GM23248 (cell line): Measurements from ENCODE around the gene LANCL3. TPM values are rescaled to one million over a fixed set of nuclear protein-coding genes. Genes with fewer than 3 reads are reported as not detected.
"Not testable (repeated sequence)": the region's sequence is repeated elsewhere in the genome, so short reads cannot be mapped to it uniquely, and the experiment has no call there.

Experiments
- DNase-seq: peaks from one replicate; pipeline ENCODE4 v3.0.0-alpha.2; 2015
- H2AFZ ChIP-seq: fragments of 200-600 bp; sonication (generic); 2 replicates; pipeline ENCODE4 v1.6.1; 2016; ENCODE audit warnings: antibody characterized with exemption
- H3F3A ChIP-seq: fragments of 200-600 bp; sonication (generic); 2 replicates; pipeline ENCODE4 v1.6.1; 2016; ENCODE audit warnings: mild to moderate bottlenecking, antibody characterized with exemption, mixed run types; ENCODE audit not compliant: insufficient read depth
- H3K27ac ChIP-seq: fragments of 200-600 bp; sonication (generic); 2 replicates; pipeline ENCODE4 v1.5.1; 2016; ENCODE audit warnings: mild to moderate bottlenecking
- H3K27me3 ChIP-seq: fragments of 200-600 bp; sonication (generic); replicated peaks from 2 replicates; pipeline ENCODE4 v1.6.1; 2016; ENCODE audit warnings: mild to moderate bottlenecking; ENCODE audit not compliant: insufficient read depth
- H3K36me3 ChIP-seq: fragments of 200-600 bp; sonication (generic); 2 replicates; pipeline ENCODE4 v1.6.1; 2016; ENCODE audit warnings: low read depth, mild to moderate bottlenecking
- H3K4me1 ChIP-seq: fragments of 200-600 bp; sonication (generic); 2 replicates; pipeline ENCODE4 v1.6.1; 2016; ENCODE audit warnings: mild to moderate bottlenecking; ENCODE audit not compliant: insufficient read depth
- H3K4me2 ChIP-seq: fragments of 200-600 bp; sonication (generic); one replicate; pipeline ENCODE4 v1.6.1; 2016; ENCODE audit warnings: mild to moderate bottlenecking; ENCODE audit not compliant: unreplicated experiment
- H3K4me3 ChIP-seq: fragments of 200-600 bp; sonication (generic); 2 replicates; pipeline ENCODE4 v1.5.1; 2016; ENCODE audit warnings: mild to moderate bottlenecking
- H3K79me2 ChIP-seq: fragments of 200-600 bp; sonication (generic); 2 replicates; pipeline ENCODE4 v1.6.1; 2016; ENCODE audit warnings: mild to moderate bottlenecking; ENCODE audit not compliant: insufficient read depth
- H3K9ac ChIP-seq: fragments of 200-600 bp; sonication (generic); 2 replicates; pipeline ENCODE4 v1.6.1; 2016; ENCODE audit warnings: mild to moderate bottlenecking
- H3K9me2 ChIP-seq: fragments of 200-600 bp; sonication (generic); 2 replicates; pipeline ENCODE4 v1.6.1; 2016; ENCODE audit warnings: mixed run types, mild to moderate bottlenecking, moderate library complexity; ENCODE audit not compliant: insufficient read depth
- H3K9me3 ChIP-seq: fragments of 200-600 bp; sonication (generic); one replicate; pipeline ENCODE4 v1.6.1; 2017; ENCODE audit warnings: low read depth
- H4K20me1 ChIP-seq: fragments of 200-600 bp; sonication (generic); 2 replicates; pipeline ENCODE4 v1.6.0; 2016; ENCODE audit not compliant: insufficient read depth
- EZH2 ChIP-seq: fragments of 200-600 bp; sonication (generic); IDR thresholded peaks from 2 replicates; pipeline ENCODE4 v1.6.1; 2018; ENCODE audit warnings: antibody characterized with exemption, mild to moderate bottlenecking; ENCODE audit not compliant: insufficient read depth, poor library complexity, severe bottlenecking
- EZH2phosphoT487 ChIP-seq: fragments of 200-600 bp; sonication (generic); IDR thresholded peaks from 2 replicates; pipeline ENCODE4 v1.6.1; 2018; ENCODE audit warnings: antibody characterized with exemption, moderate library complexity, mild to moderate bottlenecking, low read depth; ENCODE audit not compliant: insufficient read depth
- WGBS, 2 experiments: methylation state at CpG; one replicate each; pipeline ENCODE4 v1.1.6; 2015 to 2017; ENCODE audit warnings: low lambda C conversion rate in 2 of 2, low coverage in 1 of 2; ENCODE audit errors: missing lambda C conversion rate in 2 of 2; 5-methylcytosine and 5-hydroxymethylcytosine counted together
- in situ Hi-C: fragments of 300-500 bp; cut with MboI; formaldehyde crosslinking; loops from 2 replicates; pipeline ENCODE4 v1.15.0; 2020
- polyA plus RNA-seq: library from polyadenylated mRNA; unstranded; fragments of >200 nt; fragmentation: Nextera tagmentation; extraction: Ambion mirVana; gene quantifications from 2 replicates; pipeline ENCODE4 v1.2.1, GENCODE V29; 2016
- total RNA-seq: library from RNA; depleted of rRNA; stranded (reverse); fragments of >200 nt; shearing (Covaris generic); gene quantifications from 2 replicates; pipeline ENCODE4 v1.2.3, GENCODE V29; 2014

Gene LANCL3
- total and polyA plus RNA-seq, 2 experiments from 2014 or later, result not detected

GRCh38 chrX:37644381-37645305 lies 73.2 kb downstream of the LANCL3 start:
- Histone ChIP-seq H3K36me3 (no peaks in the 10 kb centered on the region), H3K27ac (no peak overlapping the region), H3K4me2 (no peak overlapping the region), H3K4me3 (no peak overlapping the region), H3K27me3 (no peaks in the 10 kb centered on the region), H3F3A (no peaks in the 10 kb centered on the region), H3K9me2 (no peaks in the 10 kb centered on the region), H3K79me2 (no peaks in the 10 kb centered on the region), H3K9ac (no peak overlapping the region), H3K9me3 (no peaks in the 10 kb centered on the region), H3K4me1 (no peaks in the 10 kb centered on the region), H2AFZ (no peak overlapping the region), H4K20me1 (no peaks in the 10 kb centered on the region)
- WGBS, 2 experiments, result 19 to 24% methylated on average over 6 of the region's 6 CpGs
- DNase-seq, result no peak
- in situ Hi-C loops, result no loop called here
- TF ChIP-seq EZH2, result no peak
- no peak for TF ChIP-seq EZH2phosphoT487

GRCh38 chrX:37646254-37646653 lies 74.8 kb downstream of the LANCL3 start:
- H3K4me2 ChIP-seq, result no peak overlapping the region
- no peaks in the 10 kb centered on the region for H3K4me1 ChIP-seq
- H3K27ac ChIP-seq, result no peak overlapping the region
- in situ Hi-C loops, result no loop called here
- no peaks in the 10 kb centered on the region for H3K79me2 ChIP-seq
- no peaks in the 10 kb centered on the region for H3F3A ChIP-seq
- H2AFZ ChIP-seq, result no peak overlapping the region
- no peaks in the 10 kb centered on the region for H4K20me1 ChIP-seq
- no peaks in the 10 kb centered on the region for H3K36me3 ChIP-seq
- no peak overlapping the region for H3K9ac ChIP-seq
- H3K4me3 ChIP-seq, result no peak overlapping the region
- TF ChIP-seq EZH2phosphoT487 (no peak), EZH2 (no peak)
- H3K27me3 ChIP-seq, result no peaks in the 10 kb centered on the region
- DNase-seq, result no peak
- no peaks in the 10 kb centered on the region for H3K9me3 ChIP-seq
- no peaks in the 10 kb centered on the region for H3K9me2 ChIP-seq

GRCh38 chrX:37650879-37651278 lies 79.4 kb downstream of the LANCL3 start:
- 53 to 100% methylated on average over 1 to 2 of the region's 2 CpGs for WGBS, 2 experiments
- H3K9me3 ChIP-seq, H3K79me2 ChIP-seq, H3K27me3 ChIP-seq, H3K4me1 ChIP-seq, H3K27ac ChIP-seq, H4K20me1 ChIP-seq, H3K4me3 ChIP-seq, in situ Hi-C loops, H3K36me3 ChIP-seq, H3K4me2 ChIP-seq, H3K9me2 ChIP-seq, DNase-seq, H3F3A ChIP-seq, H2AFZ ChIP-seq, H3K9ac ChIP-seq: not testable (repeated sequence)

- H3K9me3 ChIP-seq, result no peaks in the 10 kb centered on the region
- H2AFZ ChIP-seq, result no peak overlapping the region
- H3K27me3 ChIP-seq, result no peaks in the 10 kb centered on the region
- no peaks in the 10 kb centered on the region for H3K36me3 ChIP-seq
- no peak overlapping the region for H3K9ac ChIP-seq
- H3K4me2 ChIP-seq, result no peak overlapping the region
- no peak overlapping the region for H3K27ac ChIP-seq
- WGBS, 2 experiments, result 7 to 10% methylated on average over 1 of the region's 1 CpG
- in situ Hi-C loops, result no loop called here
- no peaks in the 10 kb centered on the region for H3K79me2 ChIP-seq
- DNase-seq, result no peak
- H3K4me3 ChIP-seq, result no peak overlapping the region
- H3K4me1 ChIP-seq, result no peaks in the 10 kb centered on the region
- TF ChIP-seq EZH2phosphoT487, result no peak
- no peak for TF ChIP-seq EZH2
- no peaks in the 10 kb centered on the region for H4K20me1 ChIP-seq
- H3F3A ChIP-seq, result no peaks in the 10 kb centered on the region
- H3K9me2 ChIP-seq, result no peaks in the 10 kb centered on the region
Measured at GRCh38 chrX:37651921-37652452, 80.5 kb downstream of the LANCL3 start.
